Mesendoderm (in vitro differentiated cells): ENCODE data around the gene NOC2L.

Source experiments
- DNase-seq: peaks from one replicate; pipeline ENCODE4 v3.0.0; 2013
- H2AK5ac ChIP-seq: 2 replicates; pipeline ENCODE4 v1.6.1; 2013; ENCODE audit warnings: low read length, inconsistent platforms
- H2BK120ac ChIP-seq: 2 replicates; pipeline ENCODE4 v1.6.1; 2013; ENCODE audit warnings: low read depth, mild to moderate bottlenecking, low read length, moderate library complexity, mixed read lengths
- H2BK15ac ChIP-seq: replicated peaks from 2 replicates; pipeline ENCODE4 v1.6.1; 2013; ENCODE audit warnings: low read depth, mild to moderate bottlenecking, moderate library complexity
- H2BK5ac ChIP-seq: 2 replicates; pipeline ENCODE4 v1.6.1; 2013; ENCODE audit warnings: low read length, inconsistent platforms
- H3K18ac ChIP-seq: 2 replicates; pipeline ENCODE4 v1.6.1; 2013; ENCODE audit warnings: mild to moderate bottlenecking, low read length, mixed read lengths
- H3K23ac ChIP-seq: one replicate; pipeline ENCODE4 v1.6.1; 2013; ENCODE audit warnings: low read length
- H3K27ac ChIP-seq: 2 replicates; pipeline ENCODE4 v1.5.1; 2013; ENCODE audit warnings: low read depth, mild to moderate bottlenecking, inconsistent platforms, low read length, moderate library complexity
- H3K27me3 ChIP-seq: 2 replicates; pipeline ENCODE4 v1.6.1; 2013; ENCODE audit warnings: low read length, control low read depth, mild to moderate bottlenecking, inconsistent platforms; ENCODE audit not compliant: insufficient read depth, poor library complexity
- H3K36me3 ChIP-seq: 2 replicates; pipeline ENCODE4 v1.6.1; 2013; ENCODE audit warnings: low read length, inconsistent platforms; ENCODE audit not compliant: control insufficient read depth, insufficient read depth
- H3K4ac ChIP-seq: one replicate; pipeline ENCODE4 v1.6.1; 2013; ENCODE audit warnings: low read depth, mild to moderate bottlenecking, low read length, moderate library complexity
- H3K4me1 ChIP-seq: 2 replicates; pipeline ENCODE4 v1.6.1; 2013; ENCODE audit warnings: low read depth, low read length, inconsistent platforms; ENCODE audit not compliant: control insufficient read depth
- H3K4me2 ChIP-seq: 2 replicates; pipeline ENCODE4 v1.6.1; 2013; ENCODE audit warnings: low read length
- H3K4me3 ChIP-seq: 2 replicates; pipeline ENCODE4 v1.5.1; 2013; ENCODE audit warnings: mild to moderate bottlenecking, low read length
- H3K56ac ChIP-seq: one replicate; pipeline ENCODE4 v1.6.1; 2013; ENCODE audit warnings: low read length
- H3K79me1 ChIP-seq: 2 replicates; pipeline ENCODE4 v1.6.1; 2013; ENCODE audit warnings: low read length, inconsistent platforms
- H3K79me2 ChIP-seq: 2 replicates; pipeline ENCODE4 v1.6.1; 2013; ENCODE audit warnings: mild to moderate bottlenecking, low read length; ENCODE audit not compliant: control insufficient read depth, insufficient read depth
- H3K9ac ChIP-seq: 2 replicates; pipeline ENCODE4 v1.6.1; 2013; ENCODE audit warnings: low read length, inconsistent platforms
- H4K5ac ChIP-seq: one replicate; pipeline ENCODE4 v1.6.1; 2013; ENCODE audit warnings: low read length
- H4K8ac ChIP-seq: one replicate; pipeline ENCODE4 v1.6.1; 2013; ENCODE audit warnings: low read depth, mild to moderate bottlenecking, control low read depth, low read length, moderate library complexity
- WGBS: extraction: QIAGEN DNeasy Blood & Tissue Kit; methylation state at CpG from one replicate; pipeline ENCODE4 v1.1.7; 2013; ENCODE audit warnings: low lambda C conversion rate, missing lambda C conversion rate; ENCODE audit not compliant: insufficient coverage; ENCODE audit errors: extremely low coverage; 5-methylcytosine and 5-hydroxymethylcytosine counted together

Gene NOC2L

DNA sequence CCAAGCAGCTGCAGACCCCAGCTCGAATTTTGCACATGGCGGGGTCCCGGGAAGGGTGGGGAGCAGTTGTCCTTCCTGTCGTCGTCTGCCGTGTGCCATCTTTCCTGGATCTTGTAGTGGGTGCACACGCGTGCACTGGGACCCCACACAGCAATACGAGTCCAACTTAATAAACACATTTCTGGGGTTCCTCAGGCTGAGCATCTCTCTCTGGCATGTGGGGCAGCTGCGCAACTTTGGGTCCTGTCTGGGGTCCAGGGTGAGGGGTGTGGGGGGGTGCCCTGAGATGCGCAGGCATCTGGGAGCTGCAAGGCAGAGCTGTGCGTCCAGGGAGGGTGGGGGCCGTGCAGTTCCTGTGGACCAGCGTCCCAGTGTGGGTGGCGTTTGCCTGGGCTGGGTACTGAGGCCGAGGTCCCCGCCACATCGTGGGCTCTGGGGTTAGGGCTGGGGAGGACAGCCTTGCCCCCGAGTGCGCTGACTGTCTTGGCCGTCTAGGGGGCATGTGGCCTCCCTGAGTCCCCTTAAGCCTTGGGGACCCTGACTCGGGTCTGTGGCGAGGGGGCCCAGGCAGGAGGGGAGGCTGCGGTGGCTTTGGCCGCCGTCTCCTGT, 6.6 kb upstream of the NOC2L start:
- no peaks in the 10 kb centered on the region for H3K79me2 ChIP-seq
- H2BK120ac ChIP-seq: no peak overlapping the region
- H2BK15ac ChIP-seq: no peak overlapping the region
- no peak overlapping the region for H2AK5ac ChIP-seq
- peak overlapping the region; percentile 27 for H3K9ac ChIP-seq
- H2BK5ac ChIP-seq: no peak overlapping the region
- H3K56ac ChIP-seq: peak overlapping the region; percentile 2
- H3K4ac ChIP-seq: no peak overlapping the region
- no peak overlapping the region for H4K5ac ChIP-seq
- no CpG with 5 or more reads among the region's 26 CpGs for WGBS
- no peak overlapping the region for H3K23ac ChIP-seq
- H3K4me1 ChIP-seq: no peaks in the 10 kb centered on the region
- H3K18ac ChIP-seq: no peak overlapping the region
- H3K27ac ChIP-seq: no peak overlapping the region
- no peak for DNase-seq
- no peaks in the 10 kb centered on the region for H3K27me3 ChIP-seq
- no peak overlapping the region for H4K8ac ChIP-seq
- no peaks in the 10 kb centered on the region for H3K36me3 ChIP-seq
- no peaks in the 10 kb centered on the region for H3K79me1 ChIP-seq
- H3K4me2 ChIP-seq: no peak overlapping the region
- H3K4me3 ChIP-seq: no peak overlapping the region

DNA sequence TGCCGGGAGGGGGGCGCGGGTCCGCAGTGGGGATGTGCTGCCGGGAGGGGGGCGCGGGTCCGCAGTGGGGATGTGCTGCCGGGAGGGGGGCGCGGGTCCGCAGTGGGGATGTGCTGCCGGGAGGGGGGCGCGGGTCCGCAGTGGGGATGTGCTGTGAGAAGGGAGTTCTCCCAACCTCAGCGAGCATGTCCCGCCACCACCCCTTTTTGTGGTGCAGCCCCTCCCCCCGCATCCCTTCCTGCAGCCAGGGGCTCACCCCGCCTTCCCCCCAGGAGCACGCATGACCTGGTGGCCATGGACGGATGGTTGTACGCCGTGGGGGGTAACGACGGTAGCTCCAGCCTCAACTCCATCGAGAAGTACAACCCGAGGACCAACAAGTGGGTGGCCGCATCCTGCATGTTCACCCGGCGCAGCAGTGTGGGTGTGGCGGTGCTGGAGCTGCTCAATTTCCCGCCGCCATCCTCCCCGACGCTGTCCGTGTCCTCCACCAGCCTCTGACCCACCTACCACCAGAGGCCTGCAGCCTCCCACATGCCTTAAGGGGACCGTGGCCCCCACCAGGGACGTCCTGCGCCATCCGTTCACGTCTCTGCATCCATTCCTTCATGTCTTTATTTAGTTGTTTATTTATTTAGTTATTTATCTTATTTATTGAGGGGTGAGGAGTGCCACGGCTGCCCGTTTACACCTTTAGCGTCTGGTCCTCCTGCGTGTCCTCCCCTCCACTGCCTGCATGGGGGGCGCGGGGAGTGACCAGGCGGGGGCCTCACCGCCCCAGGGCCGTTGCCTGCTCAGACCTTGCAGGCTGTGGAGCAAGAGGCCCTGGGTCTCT, 5.9 kb upstream of the NOC2L start:
- Histone ChIP-seq H3K36me3 (no peaks in the 10 kb centered on the region), H3K4me1 (no peaks in the 10 kb centered on the region), H3K9ac (no peak overlapping the region), H3K27ac (no peak overlapping the region), H3K4ac (no peak overlapping the region), H3K18ac (no peak overlapping the region), H3K79me2 (no peaks in the 10 kb centered on the region), H4K5ac (no peak overlapping the region), H3K4me2 (no peak overlapping the region), H2BK15ac (no peak overlapping the region), H3K56ac (no peak overlapping the region), H2AK5ac (no peak overlapping the region), H3K79me1 (no peaks in the 10 kb centered on the region), H4K8ac (no peak overlapping the region), H3K4me3 (no peak overlapping the region), H2BK5ac (no peak overlapping the region), H3K27me3 (no peaks in the 10 kb centered on the region), H3K23ac (no peak overlapping the region), H2BK120ac (no peak overlapping the region)
- no CpG with 5 or more reads among the region's 51 CpGs for WGBS
- DNase-seq: no peak

DNA sequence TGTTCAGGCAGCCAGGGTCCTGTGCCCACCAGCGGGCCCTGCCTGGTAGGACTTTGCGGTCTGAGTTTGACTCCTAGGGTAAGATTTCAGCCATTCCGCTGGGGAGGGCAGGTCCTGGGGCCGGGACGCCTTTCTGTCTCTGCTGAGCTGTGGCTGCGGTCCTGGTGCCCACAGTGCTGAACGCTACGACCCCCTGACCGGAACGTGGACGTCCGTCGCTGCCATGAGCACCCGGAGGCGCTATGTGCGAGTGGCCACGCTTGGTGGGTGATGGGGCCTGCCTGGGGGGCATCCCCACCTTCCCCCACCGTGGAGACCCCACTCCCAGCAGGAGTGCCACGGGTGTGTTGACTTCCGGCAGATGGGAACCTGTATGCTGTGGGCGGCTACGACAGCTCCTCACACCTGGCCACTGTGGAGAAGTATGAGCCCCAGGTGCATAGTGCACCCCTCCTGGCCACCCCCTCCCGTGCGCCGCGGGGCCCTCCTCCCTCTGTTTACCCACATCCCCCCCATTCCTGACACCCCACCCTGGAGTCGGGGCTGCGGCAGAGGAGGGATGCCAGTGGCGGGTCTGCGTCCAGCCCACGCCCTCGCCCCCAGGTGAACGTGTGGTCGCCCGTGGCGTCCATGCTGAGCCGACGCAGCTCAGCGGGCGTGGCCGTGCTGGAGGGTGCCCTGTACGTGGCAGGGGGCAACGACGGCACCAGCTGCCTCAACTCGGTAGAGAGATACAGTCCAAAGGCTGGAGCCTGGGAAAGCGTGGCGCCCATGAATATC, 4.9 kb upstream of the NOC2L start:
- Histone ChIP-seq H3K4ac (no peak overlapping the region), H2BK5ac (no peak overlapping the region), H3K79me2 (peaks cover under 1% of the 10 kb centered on the region), H3K18ac (no peak overlapping the region), H3K36me3 (no peaks in the 10 kb centered on the region), H3K27me3 (no peaks in the 10 kb centered on the region), H3K79me1 (no peaks in the 10 kb centered on the region), H2BK15ac (no peak overlapping the region), H4K5ac (no peak overlapping the region), H3K56ac (no peak overlapping the region), H2BK120ac (no peak overlapping the region), H2AK5ac (no peak overlapping the region), H3K4me3 (no peak overlapping the region), H3K4me1 (no peaks in the 10 kb centered on the region), H3K9ac (no peak overlapping the region), H4K8ac (no peak overlapping the region), H3K27ac (no peak overlapping the region), H3K4me2 (no peak overlapping the region), H3K23ac (no peak overlapping the region)
- no peak for DNase-seq
- WGBS: no CpG with 5 or more reads among the region's 47 CpGs

DNA sequence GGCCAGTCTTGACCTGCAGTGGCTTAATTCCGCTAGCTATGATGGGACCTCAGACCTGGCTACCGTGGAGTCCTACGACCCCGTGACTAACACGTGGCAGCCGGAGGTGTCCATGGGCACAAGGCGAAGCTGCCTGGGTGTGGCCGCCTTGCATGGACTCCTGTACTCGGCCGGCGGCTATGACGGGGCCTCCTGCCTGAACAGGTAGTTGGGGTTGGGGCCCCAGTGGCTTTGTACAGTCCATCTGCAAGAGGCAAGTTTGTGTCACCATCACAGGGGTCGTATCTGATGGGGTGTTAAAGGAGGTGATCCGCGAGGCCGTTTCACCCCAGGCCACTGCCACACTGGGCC, 4.2 kb upstream of the NOC2L start:
- no peaks in the 10 kb centered on the region for H3K4me1 ChIP-seq
- peaks cover 7% of the 10 kb centered on the region for H3K79me2 ChIP-seq
- H3K56ac ChIP-seq: no peak overlapping the region
- no peak overlapping the region for H3K4ac ChIP-seq
- H2BK120ac ChIP-seq: no peak overlapping the region
- no peak for DNase-seq
- no peak overlapping the region for H3K4me3 ChIP-seq
- no peak overlapping the region for H3K27ac ChIP-seq
- no peak overlapping the region for H4K8ac ChIP-seq
- WGBS: no CpG with 5 or more reads among the region's 16 CpGs
- no peak overlapping the region for H3K18ac ChIP-seq
- H4K5ac ChIP-seq: no peak overlapping the region
- no peak overlapping the region for H2BK15ac ChIP-seq
- no peaks in the 10 kb centered on the region for H3K36me3 ChIP-seq
- H3K79me1 ChIP-seq: peaks cover 6% of the 10 kb centered on the region
- H3K27me3 ChIP-seq: no peaks in the 10 kb centered on the region
- no peak overlapping the region for H3K4me2 ChIP-seq
- no peak overlapping the region for H2AK5ac ChIP-seq
- H3K9ac ChIP-seq: no peak overlapping the region
- H2BK5ac ChIP-seq: no peak overlapping the region
- no peak overlapping the region for H3K23ac ChIP-seq

DNA sequence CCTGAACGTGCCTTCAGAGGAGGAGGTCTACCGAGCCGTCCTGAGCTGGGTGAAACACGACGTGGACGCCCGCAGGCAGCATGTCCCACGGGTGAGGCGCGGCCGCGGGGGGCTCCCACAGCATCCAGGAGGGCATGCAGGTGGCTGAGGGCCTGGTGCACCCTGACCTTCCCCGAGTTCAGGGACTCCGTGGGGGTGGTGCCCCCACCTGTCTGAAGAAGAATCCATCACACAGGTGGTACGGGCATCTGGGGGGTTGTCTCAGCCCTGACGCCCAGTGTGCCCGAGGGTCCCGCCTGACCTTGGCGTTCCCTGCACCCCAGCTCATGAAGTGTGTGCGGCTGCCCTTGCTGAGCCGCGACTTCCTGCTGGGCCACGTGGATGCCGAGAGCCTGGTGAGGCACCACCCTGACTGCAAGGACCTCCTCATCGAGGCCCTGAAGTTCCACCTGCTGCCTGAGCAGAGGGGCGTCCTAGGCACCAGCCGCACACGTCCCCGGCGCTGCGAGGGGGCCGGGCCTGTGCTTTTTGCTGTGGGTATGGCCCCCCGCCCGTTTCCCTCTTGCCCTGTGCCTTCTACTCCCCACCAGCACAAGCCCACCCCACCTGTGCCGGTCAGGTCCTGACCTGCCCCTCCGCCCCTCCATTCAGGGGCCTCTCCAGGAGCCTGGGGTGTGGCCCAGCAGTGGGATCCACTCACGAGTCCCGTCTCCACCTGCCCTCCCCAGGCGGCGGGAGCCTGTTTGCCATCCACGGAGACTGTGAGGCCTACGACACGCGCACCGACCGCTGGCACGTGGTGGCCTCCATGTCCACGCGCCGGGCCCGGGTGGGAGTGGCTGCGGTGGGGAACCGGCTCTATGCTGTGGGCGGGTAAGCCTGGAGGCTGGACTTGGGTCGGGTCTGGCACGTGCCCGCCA, 3.6 kb upstream of the NOC2L start:
- Histone ChIP-seq H4K8ac (no peak overlapping the region), H3K4me1 (no peaks in the 10 kb centered on the region)

More for the DNA sequence above, 3.6 kb upstream of the NOC2L start:
- Histone ChIP-seq H3K9ac (no peak overlapping the region), H2BK120ac (no peak overlapping the region), H3K56ac (no peak overlapping the region), H3K4me3 (no peak overlapping the region), H3K27me3 (no peaks in the 10 kb centered on the region), H3K23ac (no peak overlapping the region), H4K5ac (no peak overlapping the region), H3K79me2 (peaks cover 10% of the 10 kb centered on the region), H3K18ac (no peak overlapping the region), H3K4me2 (no peak overlapping the region), H2AK5ac (no peak overlapping the region), H3K79me1 (peaks cover 8% of the 10 kb centered on the region), H2BK15ac (no peak overlapping the region), H2BK5ac (no peak overlapping the region), H3K36me3 (no peaks in the 10 kb centered on the region), H3K27ac (no peak overlapping the region), H3K4ac (no peak overlapping the region)
- no peak for DNase-seq
- no CpG with 5 or more reads among the region's 57 CpGs for WGBS
